Natural killer cell (primary cell): ENCODE data around the gene CXCL6. TPM values are rescaled to one million over a fixed set of nuclear protein-coding genes. Genes with fewer than 3 reads are reported as not detected.

ENCODE experiments used
- ATAC-seq, 3 donors: fragments of 150-1000 bp in 2 of 3; fragments of 200-7000 bp in 1 of 3; cut with Tn5 transposase; 1 replicate in 1 of 3; 2 replicates in 2 of 3; pipeline ENCODE4 v1.10.0; 2021; ENCODE audit warnings: mild to moderate bottlenecking in 2 of 3, moderate library complexity in 2 of 3
- DNase-seq, 2 donors: peaks; one replicate each; pipeline versions ENCODE4 v3.0.0 to v3.0.0-alpha.2; 2013 to 2021; ENCODE audit warnings: mixed read lengths in 1 of 2
- H3K27ac ChIP-seq: one replicate; pipeline ENCODE4 v1.5.1; 2013; ENCODE audit warnings: mild to moderate bottlenecking, low read length
- H3K27me3 ChIP-seq: one replicate; pipeline ENCODE4 v1.6.1; 2013; ENCODE audit warnings: low read length; ENCODE audit not compliant: control insufficient read depth, insufficient read depth
- H3K36me3 ChIP-seq: one replicate; pipeline ENCODE4 v1.6.1; 2013; ENCODE audit warnings: low read length; ENCODE audit not compliant: control insufficient read depth, insufficient read depth
- H3K4me1 ChIP-seq: one replicate; pipeline ENCODE4 v1.6.1; 2013; ENCODE audit warnings: low read length; ENCODE audit not compliant: control insufficient read depth, insufficient read depth
- H3K4me3 ChIP-seq: one replicate; pipeline ENCODE4 v1.5.1; 2013; ENCODE audit warnings: low read length
- H3K9me3 ChIP-seq: one replicate; pipeline ENCODE4 v1.6.1; 2013; ENCODE audit warnings: low read length; ENCODE audit not compliant: control insufficient read depth, insufficient read depth
- H3K27ac Mint-ChIP-seq, 2 donors: one replicate each; pipeline ENCODE4 v1.8.0; 2022; ENCODE audit warnings: mild to moderate bottlenecking in 2 of 2, mixed read lengths in 2 of 2, moderate library complexity in 1 of 2
- H3K27me3 Mint-ChIP-seq, 2 donors: one replicate each; pipeline ENCODE4 v1.8.0; 2022; ENCODE audit warnings: low read depth in 2 of 2, mixed read lengths in 2 of 2
- H3K36me3 Mint-ChIP-seq: one replicate; pipeline ENCODE4 v1.8.0; 2022; ENCODE audit warnings: mixed read lengths
- H3K4me1 Mint-ChIP-seq, 2 donors: one replicate each; pipeline ENCODE4 v1.8.0; 2022; ENCODE audit warnings: mixed read lengths in 2 of 2
- H3K4me3 Mint-ChIP-seq: one replicate; pipeline ENCODE4 v1.8.0; 2022; ENCODE audit warnings: mild to moderate bottlenecking, moderate library complexity, mixed read lengths
- H3K9me3 Mint-ChIP-seq, 2 donors: one replicate each; pipeline ENCODE4 v1.8.0; 2022; ENCODE audit warnings: mixed read lengths in 2 of 2
- WGBS: methylation state at CpG from one replicate; pipeline ENCODE4 v1.1.7; 2013; ENCODE audit warnings: missing lambda C conversion rate; ENCODE audit not compliant: insufficient coverage; 5-methylcytosine and 5-hydroxymethylcytosine counted together
- intact Hi-C: fragments of 100-400 bp; cut with micrococcal nuclease; formaldehyde crosslinking; loops from one replicate; pipeline ENCODE4 v1.14.2; 2022
- total RNA-seq, 4 donors: library from RNA; stranded (reverse); fragments of 120-200 nt in 1 of 4; gene quantifications; one replicate each; pipeline versions ENCODE4 v1.2.3 to v1.2.4, GENCODE V29; 2013 to 2022
- TF ChIP-seq, protein P1 (sequence below): fragments of 200-600 bp; IDR thresholded peaks from one replicate; pipeline ENCODE4 v1.8.0; 2022; ENCODE audit warnings: antibody characterized with exemption

The CXCL6 gene
- total RNA-seq, 3 donors from 2014 or later (not counting 1 experiment from before 2014, with no cell fraction given) = not detected

DNA sequence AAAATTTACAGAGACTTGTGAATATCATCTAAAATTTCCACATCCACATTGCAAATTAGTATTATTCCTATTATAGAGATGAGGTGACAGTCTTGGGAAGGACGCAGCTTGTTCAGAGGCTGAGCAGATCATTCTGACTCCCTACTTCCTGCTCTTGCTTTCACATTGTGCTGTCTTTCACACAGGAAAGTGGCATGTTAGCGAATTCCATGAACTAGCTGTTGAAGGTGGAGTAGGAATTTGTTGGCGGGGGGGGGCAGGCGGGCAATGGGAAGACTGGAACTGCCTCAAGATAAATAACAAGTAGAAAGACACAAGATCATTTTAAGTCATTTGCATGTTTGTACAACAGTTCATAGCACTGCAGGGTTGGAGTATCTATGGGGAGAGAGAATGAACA lies 18.9 kb downstream of the CXCL6 start:
- DNase-seq (no peak), ATAC-seq (no peak)
- no peak overlapping the region for H3K27ac ChIP-seq
- intact Hi-C loops = no loop called here
- Mint-ChIP-seq H3K4me1 (no peaks in the 10 kb centered on the region), H3K9me3 (no peaks in the 10 kb centered on the region), H3K36me3 (no peaks in the 10 kb centered on the region), H3K27ac (no peak overlapping the region), H3K27me3 (no peaks in the 10 kb centered on the region), H3K4me3 (no peak overlapping the region)
- no peak overlapping the region for H3K4me3 ChIP-seq
- 70% methylated on average over 3 of the region's 4 CpGs for WGBS
- TF ChIP-seq, protein P1, sequence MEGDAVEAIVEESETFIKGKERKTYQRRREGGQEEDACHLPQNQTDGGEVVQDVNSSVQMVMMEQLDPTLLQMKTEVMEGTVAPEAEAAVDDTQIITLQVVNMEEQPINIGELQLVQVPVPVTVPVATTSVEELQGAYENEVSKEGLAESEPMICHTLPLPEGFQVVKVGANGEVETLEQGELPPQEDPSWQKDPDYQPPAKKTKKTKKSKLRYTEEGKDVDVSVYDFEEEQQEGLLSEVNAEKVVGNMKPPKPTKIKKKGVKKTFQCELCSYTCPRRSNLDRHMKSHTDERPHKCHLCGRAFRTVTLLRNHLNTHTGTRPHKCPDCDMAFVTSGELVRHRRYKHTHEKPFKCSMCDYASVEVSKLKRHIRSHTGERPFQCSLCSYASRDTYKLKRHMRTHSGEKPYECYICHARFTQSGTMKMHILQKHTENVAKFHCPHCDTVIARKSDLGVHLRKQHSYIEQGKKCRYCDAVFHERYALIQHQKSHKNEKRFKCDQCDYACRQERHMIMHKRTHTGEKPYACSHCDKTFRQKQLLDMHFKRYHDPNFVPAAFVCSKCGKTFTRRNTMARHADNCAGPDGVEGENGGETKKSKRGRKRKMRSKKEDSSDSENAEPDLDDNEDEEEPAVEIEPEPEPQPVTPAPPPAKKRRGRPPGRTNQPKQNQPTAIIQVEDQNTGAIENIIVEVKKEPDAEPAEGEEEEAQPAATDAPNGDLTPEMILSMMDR = no peak
- no peaks in the 10 kb centered on the region for H3K27me3 ChIP-seq
- H3K4me1 ChIP-seq = no peaks in the 10 kb centered on the region
- no peaks in the 10 kb centered on the region for H3K36me3 ChIP-seq
- no peaks in the 10 kb centered on the region for H3K9me3 ChIP-seq

DNA sequence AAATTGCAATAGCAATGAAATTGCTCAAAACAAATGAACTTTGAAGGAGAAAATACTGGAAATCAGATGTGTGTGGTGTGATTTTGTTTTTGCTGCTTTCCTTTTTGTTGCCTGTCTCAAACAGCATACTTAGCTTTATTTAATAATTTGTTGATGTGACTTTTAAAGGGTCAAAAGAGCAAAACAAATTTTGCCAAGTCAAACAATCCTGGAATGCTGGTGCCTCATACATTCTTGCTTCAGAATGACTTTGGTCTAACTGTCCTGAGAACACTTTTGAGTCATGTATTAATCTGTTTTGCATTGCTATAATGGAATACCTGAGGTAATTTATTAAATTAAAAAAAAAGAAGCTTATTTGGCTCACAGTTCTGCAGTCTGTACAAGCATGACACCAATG lies 20.0 kb downstream of the CXCL6 start:
- TF ChIP-seq, protein P1 = no peak
- no peaks in the 10 kb centered on the region for H3K27me3 ChIP-seq
- DNase-seq (no peak), ATAC-seq (no peak)
- H3K4me1 ChIP-seq = no peaks in the 10 kb centered on the region
- Mint-ChIP-seq H3K36me3 (no peaks in the 10 kb centered on the region), H3K27ac (no peak overlapping the region), H3K4me3 (no peak overlapping the region), H3K4me1 (no peaks in the 10 kb centered on the region), H3K9me3 (no peaks in the 10 kb centered on the region), H3K27me3 (no peaks in the 10 kb centered on the region)
- H3K4me3 ChIP-seq = no peak overlapping the region
- H3K9me3 ChIP-seq = no peaks in the 10 kb centered on the region
- intact Hi-C loops = no loop called here
- H3K36me3 ChIP-seq = no peaks in the 10 kb centered on the region
- H3K27ac ChIP-seq = no peak overlapping the region

DNA sequence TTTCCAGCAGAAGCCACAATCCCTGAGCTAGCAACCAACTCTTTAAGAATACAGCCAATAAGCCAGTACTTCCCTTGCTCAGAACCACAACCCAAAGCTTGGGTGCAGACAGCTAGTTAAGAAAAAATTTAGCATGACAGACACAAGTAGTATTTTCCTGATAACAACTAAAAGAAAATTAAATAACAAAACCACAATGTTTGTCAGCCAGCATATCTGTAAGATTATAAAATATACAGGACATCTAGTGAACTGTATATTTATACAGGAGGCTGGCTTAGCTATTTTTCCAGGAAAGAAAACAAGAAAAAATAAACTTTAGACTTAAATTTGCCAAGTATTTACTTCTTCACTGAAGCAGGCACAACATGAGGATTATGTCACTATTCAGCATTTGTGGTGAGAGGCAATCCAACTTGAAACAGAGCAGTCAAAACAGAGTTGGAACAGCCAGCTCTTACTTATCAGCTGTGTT lies 23.2 kb downstream of the CXCL6 start:
- Mint-ChIP-seq H3K4me1 (no peaks in the 10 kb centered on the region), H3K27me3 (no peaks in the 10 kb centered on the region), H3K9me3 (no peaks in the 10 kb centered on the region), H3K27ac (no peak overlapping the region), H3K36me3 (no peaks in the 10 kb centered on the region), H3K4me3 (no peak overlapping the region)
- H3K27me3 ChIP-seq = no peaks in the 10 kb centered on the region
- H3K36me3 ChIP-seq = no peaks in the 10 kb centered on the region
- no peak for ATAC-seq
- TF ChIP-seq, protein P1 = no peak
- DNase-seq = no peak
- intact Hi-C loops = no loop called here
- H3K9me3 ChIP-seq = no peaks in the 10 kb centered on the region
- H3K27ac ChIP-seq = no peak overlapping the region
- no peaks in the 10 kb centered on the region for H3K4me1 ChIP-seq
- no peak overlapping the region for H3K4me3 ChIP-seq

DNA sequence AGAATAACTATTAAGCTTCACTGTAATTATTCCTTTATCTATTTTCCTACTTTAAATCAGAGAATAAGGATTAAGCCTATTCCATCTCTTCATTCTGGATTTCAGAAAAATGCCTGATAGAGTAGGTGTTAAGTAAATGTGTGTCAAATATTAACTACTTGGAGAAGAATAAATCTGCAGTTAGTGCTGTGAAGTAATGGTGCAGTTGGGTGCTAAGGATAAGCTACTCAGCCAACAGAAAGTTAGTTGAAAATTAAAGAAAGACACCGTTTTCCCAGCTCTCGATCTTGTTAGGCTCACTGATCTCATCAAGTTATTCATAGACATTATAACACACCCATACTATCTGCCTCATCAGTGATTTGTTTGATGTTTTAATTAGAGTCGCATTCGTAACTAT lies 23.7 kb downstream of the CXCL6 start:
- H3K4me3 Mint-ChIP-seq = no peak overlapping the region
- H3K4me3 ChIP-seq = no peak overlapping the region
- H3K36me3 Mint-ChIP-seq = no peaks in the 10 kb centered on the region
- DNase-seq (no peak), ATAC-seq (no peak)
- no CpG with 5 or more reads among the region's 4 CpGs for WGBS
- H3K4me1 Mint-ChIP-seq = no peaks in the 10 kb centered on the region
- intact Hi-C loops = no loop called here
- H3K27me3 ChIP-seq = no peaks in the 10 kb centered on the region
- H3K36me3 ChIP-seq = no peaks in the 10 kb centered on the region
- no peaks in the 10 kb centered on the region for H3K9me3 Mint-ChIP-seq
- H3K4me1 ChIP-seq = no peaks in the 10 kb centered on the region
- H3K27me3 Mint-ChIP-seq = no peaks in the 10 kb centered on the region
- H3K27ac ChIP-seq = no peak overlapping the region
- H3K27ac Mint-ChIP-seq = no peak overlapping the region
- TF ChIP-seq, protein P1 = no peak
- H3K9me3 ChIP-seq = no peaks in the 10 kb centered on the region
